IMR-90 (cell line): ENCODE data around the gene TANGO2. TPM values are rescaled to one million over a fixed set of nuclear protein-coding genes. Genes with fewer than 3 reads are reported as not detected.

ENCODE experiments used
- ATAC-seq: fragments of 200-7000 bp; cut with Tn5 transposase; 2 replicates; pipeline ENCODE4 v1.9.1; 2020; ENCODE audit warnings: low read depth, mild to moderate bottlenecking, moderate library complexity
- BruUV-seq: library from RNA; stranded (reverse); fragments of 400-500 nt; replicated peaks from 2 replicates; lab custom pipeline; 2021; lab: Mats Ljungman, UMichigan
- CTCF ChIA-PET: fragments of 300-600 bp; formaldehyde crosslinking; extraction: SDS; loops from one replicate; lab custom pipeline; 2021; ENCODE audit warnings: antibody characterized with exemption; lab: Yijun Ruan, JAX
- POLR2A ChIA-PET: fragments of 300-600 bp; sonication (Branson Sonifier 250); formaldehyde crosslinking; loops from one replicate; lab custom pipeline; 2022; ENCODE audit warnings: antibody characterized with exemption; ENCODE audit not compliant: unreplicated experiment; lab: Charles Lee
- DNase-seq: peaks from one replicate; pipeline ENCODE4 v3.0.0; 2013
- H2AFZ ChIP-seq: replicated peaks from 2 replicates; pipeline ENCODE3; 2013; ENCODE audit warnings: low read length, mild to moderate bottlenecking; ENCODE audit not compliant: poor library complexity
- H2AK5ac ChIP-seq: 2 replicates; pipeline ENCODE4 v1.6.1; 2013; ENCODE audit warnings: low read depth, low read length, inconsistent platforms
- H2AK9ac ChIP-seq: replicated peaks from 2 replicates; pipeline ENCODE3; 2013; ENCODE audit warnings: mild to moderate bottlenecking, low read depth, low read length, moderate library complexity; ENCODE audit not compliant: poor library complexity
- H2BK120ac ChIP-seq: 2 replicates; pipeline ENCODE4 v1.6.1; 2013; ENCODE audit warnings: low read depth, low read length, inconsistent platforms
- H2BK15ac ChIP-seq: 3 replicates; pipeline ENCODE4 v1.6.1; 2013; ENCODE audit warnings: low read depth, low read length, inconsistent platforms
- H2BK20ac ChIP-seq: 2 replicates; pipeline ENCODE4 v1.6.1; 2013; ENCODE audit warnings: low read depth, mild to moderate bottlenecking, inconsistent platforms, low read length, moderate library complexity
- H2BK5ac ChIP-seq: 2 replicates; pipeline ENCODE4 v1.6.1; 2013; ENCODE audit warnings: mild to moderate bottlenecking, low read depth, low read length, inconsistent platforms; ENCODE audit not compliant: poor library complexity, severe bottlenecking
- H3K14ac ChIP-seq: replicated peaks from 2 replicates; pipeline ENCODE4 v1.6.1; 2013; ENCODE audit warnings: low read depth, low read length, inconsistent platforms
- H3K18ac ChIP-seq: 2 replicates; pipeline ENCODE4 v1.6.1; 2013; ENCODE audit warnings: low read depth, low read length, control low read depth
- H3K23ac ChIP-seq: 2 replicates; pipeline ENCODE4 v1.6.1; 2013; ENCODE audit warnings: low read depth, low read length, inconsistent platforms
- H3K27ac ChIP-seq: 2 replicates; pipeline ENCODE4 v1.5.1; 2013; ENCODE audit warnings: mild to moderate bottlenecking, control low read depth, low read length; ENCODE audit not compliant: insufficient read depth
- H3K27me3 ChIP-seq: 2 replicates; pipeline ENCODE4 v1.6.1; 2013; ENCODE audit warnings: low read length; ENCODE audit not compliant: control insufficient read depth, insufficient read depth
- H3K36me3 ChIP-seq: 2 replicates; pipeline ENCODE4 v1.6.1; 2013; ENCODE audit warnings: low read length, mixed read lengths; ENCODE audit not compliant: control insufficient read depth, insufficient read depth
- H3K4ac ChIP-seq: 2 replicates; pipeline ENCODE4 v1.6.1; 2013; ENCODE audit warnings: low read depth, low read length, inconsistent platforms
- H3K4me1 ChIP-seq: 2 replicates; pipeline ENCODE4 v1.6.1; 2013; ENCODE audit warnings: low read length, mixed read lengths; ENCODE audit not compliant: control insufficient read depth, insufficient read depth
- H3K4me2 ChIP-seq: 2 replicates; pipeline ENCODE4 v1.6.1; 2013; ENCODE audit warnings: low read depth, mild to moderate bottlenecking, control low read depth, low read length, moderate library complexity
- H3K4me3 ChIP-seq: 2 replicates; pipeline ENCODE4 v1.5.1; 2013; ENCODE audit warnings: low read depth, mild to moderate bottlenecking, control low read depth, low read length, moderate library complexity; ENCODE audit not compliant: insufficient read depth
- H3K56ac ChIP-seq: 2 replicates; pipeline ENCODE4 v1.6.1; 2013; ENCODE audit warnings: low read length, inconsistent platforms; ENCODE audit not compliant: insufficient read depth; ENCODE audit errors: extremely low read depth
- H3K79me1 ChIP-seq, 2 experiments: 2 replicates each; pipeline ENCODE4 v1.6.1; 2013; ENCODE audit warnings: low read length in 2 of 2, inconsistent platforms in 1 of 2, low read depth in 1 of 2
- H3K9ac ChIP-seq: 2 replicates; pipeline ENCODE4 v1.6.1; 2013; ENCODE audit warnings: low read depth, low read length, control low read depth
- H3K9me1 ChIP-seq: 2 replicates; pipeline ENCODE4 v1.6.1; 2013; ENCODE audit warnings: low read length, inconsistent platforms; ENCODE audit not compliant: insufficient read depth
- H3K9me3 ChIP-seq: 2 replicates; pipeline ENCODE4 v1.6.1; 2013; ENCODE audit warnings: low read length; ENCODE audit not compliant: control insufficient read depth, insufficient read depth
- H4K20me1 ChIP-seq: 2 replicates; pipeline ENCODE4 v1.6.1; 2013; ENCODE audit warnings: low read length, inconsistent platforms; ENCODE audit not compliant: insufficient read depth
- H4K5ac ChIP-seq: 2 replicates; pipeline ENCODE4 v1.6.1; 2013; ENCODE audit warnings: mild to moderate bottlenecking, low read depth, low read length, control low read depth
- H4K8ac ChIP-seq, 2 experiments: 2 replicates each; pipeline ENCODE4 v1.6.1; 2013; ENCODE audit warnings: low read depth in 2 of 2, low read length in 2 of 2, control low read depth in 1 of 2, inconsistent platforms in 1 of 2
- H4K91ac ChIP-seq: 2 replicates; pipeline ENCODE4 v1.6.1; 2013; ENCODE audit warnings: low read depth, low read length, inconsistent platforms; ENCODE audit not compliant: insufficient read depth
- BHLHE40 ChIP-seq: fragments of 150-350 bp; IDR thresholded peaks from 2 replicates; pipeline ENCODE4 v1.6.1; 2016; ENCODE audit warnings: mild to moderate bottlenecking, low read depth, low read length
- CEBPB ChIP-seq: IDR thresholded peaks from 2 replicates; pipeline ENCODE4 v1.6.1; 2012; ENCODE audit warnings: low read depth, low read length, improper control_type of control experiment
- CHD1 ChIP-seq: IDR thresholded peaks from 2 replicates; pipeline ENCODE4 v1.6.1; 2012; ENCODE audit warnings: low read depth, low read length, improper control_type of control experiment
- ELK1 ChIP-seq: fragments of 150-350 bp; IDR thresholded peaks from 2 replicates; pipeline ENCODE4 v1.6.1; 2016; ENCODE audit warnings: low read depth, mild to moderate bottlenecking, low read length, moderate library complexity, borderline replicate concordance
- FOS ChIP-seq: fragments of 150-350 bp; IDR thresholded peaks from 2 replicates; pipeline ENCODE4 v1.6.1; 2016; ENCODE audit warnings: low read depth, low read length
- MAFK ChIP-seq: IDR thresholded peaks from 2 replicates; pipeline ENCODE4 v1.6.1; 2012; ENCODE audit warnings: low read depth, low read length, improper control_type of control experiment
- MAZ ChIP-seq: IDR thresholded peaks from 2 replicates; pipeline ENCODE4 v1.6.1; 2012; ENCODE audit warnings: low read depth, mild to moderate bottlenecking, low read length, improper control_type of control experiment, moderate library complexity, borderline replicate concordance
- MXI1 ChIP-seq: IDR thresholded peaks from 2 replicates; pipeline ENCODE4 v1.6.1; 2012; ENCODE audit warnings: low read depth, mild to moderate bottlenecking, low read length, moderate library complexity, borderline replicate concordance
- POLR2A ChIP-seq: IDR thresholded peaks from 2 replicates; pipeline ENCODE4 v1.6.1; 2012; ENCODE audit warnings: mild to moderate bottlenecking, low read depth, low read length
- RAD21 ChIP-seq: IDR thresholded peaks from 2 replicates; pipeline ENCODE4 v1.6.1; 2012; ENCODE audit warnings: low read length, improper control_type of control experiment
- RCOR1 ChIP-seq: IDR thresholded peaks from 2 replicates; pipeline ENCODE4 v1.6.1; 2012; ENCODE audit warnings: mild to moderate bottlenecking, low read length, improper control_type of control experiment; ENCODE audit not compliant: insufficient replicate concordance
- RFX5 ChIP-seq: IDR thresholded peaks from 2 replicates; pipeline ENCODE4 v1.8.0; 2012; ENCODE audit warnings: low read depth, mild to moderate bottlenecking, low read length, moderate library complexity
- SMC3 ChIP-seq: fragments of 150-350 bp; IDR thresholded peaks from 2 replicates; pipeline ENCODE4 v1.6.1; 2016; ENCODE audit warnings: low read depth, mild to moderate bottlenecking, antibody characterized with exemption, low read length, moderate library complexity
- WGBS, 2 experiments: methylation state at CpG; one replicate each; pipeline versions ENCODE4 v1.1.5 to v1.1.7; 2013; ENCODE audit warnings: missing lambda C conversion rate in 2 of 2; ENCODE audit not compliant: insufficient read length in 1 of 2; ENCODE audit errors: extremely low coverage in 2 of 2; 5-methylcytosine and 5-hydroxymethylcytosine counted together
- dilution Hi-C: fragments of 300-500 bp; cut with HindIII; formaldehyde crosslinking; loops from one replicate; pipeline ENCODE4 v1.14.3; 2018; ENCODE audit warnings: low sequenced_read_pairs; ENCODE audit not compliant: unreplicated experiment
- in situ Hi-C: fragments of 300-500 bp; cut with MboI; formaldehyde crosslinking; loops from 3 replicates; pipeline ENCODE4 v1.14.3; 2019; ENCODE audit warnings: low sequenced_read_pairs, inconsistent platforms, mixed read lengths
- intact Hi-C: fragments of 100-400 bp; cut with micrococcal nuclease; formaldehyde crosslinking; loops from 2 replicates; pipeline ENCODE4 v1.10.0; 2022
- polyA plus RNA-seq, 3 experiments: library from polyadenylated mRNA; depleted of rRNA; stranded (reverse); fragments of >200 nt; gene quantifications; 2 replicates each; pipeline ENCODE4 v1.2.3, GENCODE V29; 2012; ENCODE audit warnings: low replicate concordance in 1 of 3
- total RNA-seq: library from RNA; depleted of rRNA; stranded (reverse); fragments of >200 nt; gene quantifications from 2 replicates; pipeline ENCODE4 v1.2.3, GENCODE V29; 2012
- TF ChIP-seq, protein P1 (sequence below): conservative IDR thresholded peaks from 2 replicates; pipeline ENCODE4 v1.5.1; 2012; ENCODE audit warnings: mild to moderate bottlenecking, low read depth, low read length, improper control_type of control experiment

Gene TANGO2
- total and polyA plus RNA-seq, 2 of the 4 experiments (the other 2 are of a cell fraction) = 45.1 to 75.1 TPM

- Histone ChIP-seq H4K20me1 (no peaks in the 10 kb centered on the region), H2AK9ac (no peak overlapping the region), H2BK120ac (no peak overlapping the region), H2AFZ (peak overlapping the region; percentile 13), H2BK5ac (no peak overlapping the region), H3K79me1 (no peaks in the 10 kb centered on the region), H3K4me3 (no peak overlapping the region), H3K18ac (no peak overlapping the region), H3K9ac (no peak overlapping the region), H4K5ac (no peak overlapping the region), H3K23ac (no peak overlapping the region), H3K4me1 (peaks cover 17% of the 10 kb centered on the region), H3K27me3 (peaks cover 2% of the 10 kb centered on the region; the same call in 1 of the 2 replicates), H2BK15ac (no peak overlapping the region), H3K9me3 (no peaks in the 10 kb centered on the region), H3K36me3 (no peaks in the 10 kb centered on the region), H3K14ac (no peak overlapping the region), H3K56ac (no peak overlapping the region), H2AK5ac (no peak overlapping the region), H3K27ac (no peak overlapping the region), H2BK20ac (no peak overlapping the region), H3K9me1 (0 out of 2 replicates have a peak, but pooled peaks cover 7% of the 10 kb centered on the region), H3K4me2 (no peak overlapping the region), H3K4ac (no peak overlapping the region), H4K91ac (no peak overlapping the region), H4K8ac (no peak overlapping the region)
- in situ Hi-C loops (no loop called here), intact Hi-C loops (no loop called here), dilution Hi-C loops (no loop called here)
- ChIA-PET POLR2A (no interaction called here), CTCF (no interaction called here)
- 45% methylated on average over 6 of the region's 16 CpGs; no CpG with 5 or more reads in 1 of the 2 experiments for WGBS, 2 experiments
- TF ChIP-seq SMC3 = no peak
- no peak for TF ChIP-seq RCOR1
- no peak for TF ChIP-seq POLR2A
- no peak for TF ChIP-seq FOS
- no peak for TF ChIP-seq BHLHE40
- TF ChIP-seq CHD1 = no peak
- TF ChIP-seq MAFK = no peak
- TF ChIP-seq RFX5 = no peak
- no peak for TF ChIP-seq MAZ
- no peak for TF ChIP-seq CEBPB
- no peak for TF ChIP-seq ELK1
- TF ChIP-seq, protein P1, sequence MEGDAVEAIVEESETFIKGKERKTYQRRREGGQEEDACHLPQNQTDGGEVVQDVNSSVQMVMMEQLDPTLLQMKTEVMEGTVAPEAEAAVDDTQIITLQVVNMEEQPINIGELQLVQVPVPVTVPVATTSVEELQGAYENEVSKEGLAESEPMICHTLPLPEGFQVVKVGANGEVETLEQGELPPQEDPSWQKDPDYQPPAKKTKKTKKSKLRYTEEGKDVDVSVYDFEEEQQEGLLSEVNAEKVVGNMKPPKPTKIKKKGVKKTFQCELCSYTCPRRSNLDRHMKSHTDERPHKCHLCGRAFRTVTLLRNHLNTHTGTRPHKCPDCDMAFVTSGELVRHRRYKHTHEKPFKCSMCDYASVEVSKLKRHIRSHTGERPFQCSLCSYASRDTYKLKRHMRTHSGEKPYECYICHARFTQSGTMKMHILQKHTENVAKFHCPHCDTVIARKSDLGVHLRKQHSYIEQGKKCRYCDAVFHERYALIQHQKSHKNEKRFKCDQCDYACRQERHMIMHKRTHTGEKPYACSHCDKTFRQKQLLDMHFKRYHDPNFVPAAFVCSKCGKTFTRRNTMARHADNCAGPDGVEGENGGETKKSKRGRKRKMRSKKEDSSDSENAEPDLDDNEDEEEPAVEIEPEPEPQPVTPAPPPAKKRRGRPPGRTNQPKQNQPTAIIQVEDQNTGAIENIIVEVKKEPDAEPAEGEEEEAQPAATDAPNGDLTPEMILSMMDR = no peak
- no peak for TF ChIP-seq MXI1
- TF ChIP-seq RAD21 = no peak
- ATAC-seq = no peak
- no TSS peak for BruUV-seq
- DNase-seq = no peak
These were observed 22.5 kb upstream of the TANGO2 start for GRCh38 chr22:19998232-19998951.
